Esophagus squamous epithelium (tissue), 4 donors: ENCODE results near the gene RPL14.

ENCODE experiments used
- CTCF ChIP-seq, 6 experiments: fragments of 450-650 bp in 4 of 6; fragments of 200-600 bp in 2 of 6; sonication (generic) in 2 of 6; IDR thresholded peaks; one replicate each; pipeline ENCODE4 v1.5.1; 2016 to 2019; ENCODE audit warnings: antibody characterized with exemption in 6 of 6, mild to moderate bottlenecking in 4 of 6, moderate library complexity in 4 of 6
- POLR2A ChIP-seq, 4 donors: fragments of 450-650 bp; IDR thresholded peaks; one replicate each; pipeline ENCODE4 v1.6.1; 2017; ENCODE audit warnings: antibody characterized with exemption in 4 of 4, mild to moderate bottlenecking in 4 of 4, moderate library complexity in 3 of 4

GRCh38 chr3:40465456-40465855 is 8.3 kb downstream of the RPL14 start:
- TF ChIP-seq CTCF (IDR thresholded peaks at IDR 0.05) = no peak
- no peak for TF ChIP-seq POLR2A (IDR thresholded peaks at IDR 0.05)
